Stimulated activated CD8-positive, alpha-beta memory T cell treated with anti-CD3 and anti-CD28 coated beads, Interleukin-7, amount 100 ng/mL, for 1 hour (primary cell): ENCODE data around the gene INTS14.

Source experiments
- DNase-seq, 2 donors: peaks; one replicate each; pipeline ENCODE4 v3.0.0-alpha.2; 2020; ENCODE audit warnings: low read depth in 2 of 2

The INTS14 gene

DNA sequence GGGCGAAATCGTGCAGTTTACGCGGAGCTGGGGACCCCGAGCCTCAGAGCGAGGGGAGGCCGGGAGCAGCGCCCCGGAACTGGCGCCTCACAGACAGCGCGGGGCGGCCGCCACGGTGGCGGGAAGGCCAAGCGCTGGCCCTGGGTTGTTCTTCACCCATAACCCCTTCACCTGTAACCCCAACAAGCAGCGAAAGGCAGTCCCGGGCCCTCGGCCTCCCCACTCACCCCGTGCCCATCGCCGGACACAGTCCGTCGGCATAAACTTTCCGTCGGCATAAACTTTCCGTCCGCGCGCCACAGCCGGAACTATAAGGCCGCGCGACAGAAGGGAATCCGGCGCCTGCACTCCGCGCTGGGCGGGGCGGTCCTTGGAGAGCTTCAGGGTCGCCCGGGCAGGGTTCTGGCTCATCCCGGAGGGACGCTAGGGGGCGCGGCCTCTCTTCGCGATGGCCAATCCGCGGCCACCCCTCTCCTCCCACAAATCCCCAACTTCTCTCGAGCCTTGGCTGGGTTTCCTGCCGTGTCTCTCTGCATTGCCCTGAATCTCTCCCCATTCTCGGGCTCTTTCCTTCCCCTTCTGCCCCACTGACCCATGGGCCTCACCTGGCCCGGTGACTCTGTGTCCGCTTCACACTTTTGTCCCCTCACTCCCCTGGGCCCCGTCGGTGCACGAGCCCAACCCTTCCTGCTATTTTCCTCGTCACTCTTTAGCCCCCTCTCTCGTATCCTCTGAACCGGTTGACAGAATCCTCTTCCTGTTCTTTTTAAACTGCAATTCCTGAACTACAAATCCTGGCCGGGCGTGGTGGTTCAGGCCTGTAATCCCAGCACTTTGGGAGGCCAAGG, at the start of gene INTS14:
INTS14 (minus strand) TSS at position 261 of the 848 bp plus-strand sequence. CDS start 3,751 bp downstream, outside the sequence.
- DNase-seq: peak; percentile 82 to 87

DNA sequence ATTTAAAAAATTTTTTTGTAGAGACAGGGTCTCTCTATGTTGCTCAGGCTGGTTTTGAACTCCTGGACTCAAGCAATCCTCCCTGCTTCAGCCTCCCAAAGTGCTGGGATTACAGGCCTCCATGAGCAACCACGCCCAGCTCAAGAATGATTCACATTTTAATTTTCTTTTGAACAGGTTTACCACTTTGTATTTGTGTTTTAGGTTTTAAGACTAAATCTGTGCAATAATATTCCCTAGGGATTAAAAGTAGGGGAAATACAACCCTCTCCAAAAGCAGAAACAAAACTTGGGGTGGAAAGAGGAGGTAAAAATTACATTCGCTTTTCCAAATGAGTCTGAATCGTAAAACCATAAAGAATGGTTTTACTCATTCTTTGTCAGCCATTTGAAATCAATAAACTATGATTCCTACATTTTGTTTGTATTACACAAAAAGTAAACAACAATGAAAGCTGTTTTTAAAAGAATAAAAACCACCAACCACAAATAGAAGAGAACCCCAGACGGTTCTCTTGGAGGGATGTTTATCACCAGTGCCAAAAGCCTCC, 48.6 kb upstream of the INTS14 start:
- DNase-seq: no peak

DNA sequence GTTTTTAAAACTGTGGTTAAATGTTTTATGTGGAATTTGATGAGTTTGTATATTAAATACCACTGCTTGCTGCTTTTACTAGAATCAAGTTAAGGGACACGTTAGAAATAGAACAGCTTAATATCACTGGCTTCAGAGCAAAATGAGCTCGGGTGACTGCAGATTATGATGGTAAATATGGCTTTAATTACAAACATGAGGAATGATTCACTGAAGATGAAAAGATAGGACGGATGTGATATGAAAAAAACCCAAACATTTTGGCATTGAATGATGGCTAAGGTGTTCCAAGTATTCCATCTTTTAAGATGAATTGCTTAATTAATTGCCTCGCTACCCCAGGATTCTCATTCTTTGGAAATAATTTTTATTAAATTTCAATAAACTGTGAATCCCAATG, 44.5 kb upstream of the INTS14 start:
- DNase-seq: no peak

DNA sequence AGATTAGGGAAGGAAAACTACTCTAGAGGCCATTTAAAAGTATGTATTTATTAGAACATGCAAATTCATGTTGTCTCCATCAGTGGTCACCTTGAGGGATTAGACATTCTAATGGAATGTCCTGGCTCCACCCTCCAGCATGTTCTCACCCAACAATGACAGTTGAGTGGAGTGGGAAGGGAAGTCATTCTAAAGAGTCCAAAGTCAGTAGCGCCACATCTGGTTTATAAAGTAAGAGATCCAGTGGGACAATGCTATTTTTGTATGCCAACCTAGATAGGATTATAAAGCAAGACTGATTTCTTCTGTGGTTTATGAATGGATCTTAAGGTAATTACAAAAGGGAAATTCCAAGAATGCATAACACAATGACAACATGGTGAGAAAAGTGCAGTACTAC, 44.1 kb upstream of the INTS14 start:
- no peak for DNase-seq

DNA sequence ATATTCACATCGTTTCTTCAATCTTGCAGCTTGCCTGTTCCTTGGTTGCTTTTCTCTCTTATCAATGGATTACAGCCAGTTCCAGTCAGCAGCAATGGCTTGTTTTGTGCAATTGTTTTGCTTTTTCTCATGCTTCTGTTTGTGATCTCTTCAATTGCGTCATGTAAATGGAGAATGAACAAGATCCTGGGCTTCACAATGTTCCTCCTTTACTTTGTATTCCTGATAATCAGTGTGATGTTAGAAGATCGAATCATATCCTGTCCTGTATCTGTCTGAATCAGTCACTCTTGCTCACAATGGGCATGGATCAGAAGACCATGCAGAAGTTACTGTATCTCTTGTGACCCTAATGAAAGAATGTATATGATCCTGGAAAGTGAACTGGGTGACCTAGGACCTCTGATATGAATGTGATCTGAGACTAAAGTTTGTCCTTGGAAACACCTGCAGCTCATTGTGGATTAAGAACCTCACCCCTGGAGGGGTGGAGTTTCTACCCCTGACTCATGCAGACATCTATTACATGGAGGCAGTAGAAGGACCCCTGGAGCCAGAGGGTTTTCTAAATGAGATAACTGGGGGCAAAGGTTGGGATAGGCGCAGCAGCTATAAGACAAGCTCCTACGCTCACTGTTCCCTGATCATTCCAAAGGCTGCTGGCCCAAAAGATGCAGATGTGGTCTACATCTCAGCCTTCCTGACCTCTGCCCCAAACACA, 43.0 kb upstream of the INTS14 start:
- no peak for DNase-seq

DNA sequence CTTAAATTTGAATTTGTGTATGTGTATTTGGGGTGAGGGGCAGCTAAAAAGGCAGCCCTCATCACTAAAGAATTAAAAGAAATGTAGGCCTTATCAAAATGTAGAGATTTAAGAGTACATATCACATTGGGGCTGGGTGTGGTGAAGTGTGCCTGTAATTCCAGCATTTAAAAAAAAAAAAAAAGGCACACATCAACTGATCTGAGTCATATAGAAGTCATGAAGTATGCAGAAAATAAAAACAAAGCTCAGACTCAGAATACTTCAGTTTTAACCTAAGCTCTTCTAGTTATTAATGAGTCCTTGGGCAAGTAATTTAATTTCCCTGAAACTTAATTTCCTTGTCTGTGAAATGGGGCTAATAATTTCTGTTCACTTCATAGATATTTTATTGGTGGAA, 42.4 kb upstream of the INTS14 start:
- DNase-seq: no peak

DNA sequence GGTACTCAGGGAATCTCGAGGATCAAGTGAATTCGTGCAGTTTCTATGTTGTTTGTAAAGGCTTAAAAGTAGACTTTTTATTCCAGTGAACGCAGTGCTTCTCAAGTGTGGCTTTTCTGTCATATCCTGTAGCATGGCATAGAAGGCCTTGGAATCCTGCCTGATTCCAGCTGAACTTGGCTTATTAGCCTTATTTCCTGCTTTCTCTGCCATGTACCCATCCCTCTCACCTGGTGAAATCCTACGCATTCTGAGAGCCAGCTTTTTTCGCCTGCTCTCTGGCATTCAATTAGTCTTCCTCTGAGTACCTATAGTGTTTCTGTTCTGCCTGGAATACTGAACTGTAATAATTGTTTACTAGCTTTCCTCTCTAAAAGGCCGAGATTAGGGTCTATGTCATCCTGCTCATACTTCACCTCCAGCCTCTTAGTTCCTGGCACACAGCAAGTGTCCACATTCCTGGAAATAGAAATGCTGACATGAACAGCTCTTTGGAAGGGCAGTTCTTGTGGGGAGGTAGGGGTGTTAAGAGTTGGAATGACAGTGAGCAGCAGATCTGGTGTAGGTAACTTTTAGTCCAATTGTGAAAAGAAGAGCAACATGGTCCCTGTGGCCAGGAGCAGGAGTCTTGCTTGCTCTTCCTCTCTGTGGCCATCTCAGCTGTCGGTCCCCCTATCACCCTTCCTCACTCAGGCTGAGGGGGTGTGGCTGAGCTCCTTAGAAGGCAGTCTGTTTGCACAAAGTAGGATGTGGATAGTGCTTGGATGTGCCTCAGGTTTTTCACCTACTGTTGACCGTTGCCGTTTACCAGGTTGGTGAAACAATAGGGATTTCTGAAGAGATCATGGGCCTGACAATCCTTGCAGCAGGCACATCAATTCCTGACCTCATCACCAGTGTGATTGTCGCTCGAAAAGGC, 41.2 kb upstream of the INTS14 start:
- no peak for DNase-seq

DNA sequence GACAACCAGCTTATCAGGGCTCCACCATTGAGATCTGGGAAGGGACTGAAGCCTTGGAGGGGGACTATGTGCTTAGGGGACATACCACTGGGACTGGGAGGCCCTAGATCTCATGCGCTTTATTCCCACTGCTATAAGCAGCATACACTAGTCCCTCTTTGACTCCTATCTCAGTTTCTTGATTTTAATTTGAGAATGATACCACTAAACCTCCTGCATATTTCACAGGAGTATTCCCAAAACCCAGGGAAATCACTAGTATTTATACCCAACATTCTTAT, 40.1 kb upstream of the INTS14 start:
- no peak for DNase-seq

DNA sequence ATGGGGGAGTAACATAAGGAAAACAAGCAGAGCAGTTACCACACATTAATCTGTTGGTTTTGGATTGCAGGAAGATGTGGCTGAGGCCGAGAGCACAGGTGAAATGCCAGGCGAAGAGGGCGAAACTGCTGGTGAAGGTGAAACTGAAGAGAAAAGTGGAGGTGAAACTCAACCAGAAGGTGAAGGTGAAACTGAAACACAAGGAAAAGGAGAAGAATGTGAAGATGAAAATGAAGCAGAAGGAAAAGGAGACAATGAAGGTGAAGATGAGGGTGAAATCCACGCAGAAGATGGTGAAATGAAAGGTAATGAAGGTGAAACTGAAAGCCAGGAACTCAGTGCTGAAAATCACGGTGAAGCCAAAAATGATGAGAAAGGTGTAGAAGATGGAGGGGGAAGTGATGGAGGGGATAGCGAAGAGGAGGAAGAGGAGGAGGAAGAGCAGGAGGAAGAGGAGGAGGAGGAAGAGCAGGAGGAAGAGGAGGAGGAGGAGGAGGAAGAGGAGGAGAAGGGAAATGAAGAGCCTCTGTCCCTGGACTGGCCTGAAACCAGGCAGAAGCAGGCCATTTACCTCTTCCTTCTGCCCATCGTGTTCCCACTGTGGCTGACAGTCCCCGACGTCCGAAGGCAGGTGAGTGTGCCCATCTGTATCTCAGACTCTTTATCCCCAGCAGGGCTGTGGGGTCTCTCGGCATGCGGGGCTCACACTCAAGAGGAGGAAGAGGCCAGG, 39.5 kb upstream of the INTS14 start:
- DNase-seq: no peak

DNA sequence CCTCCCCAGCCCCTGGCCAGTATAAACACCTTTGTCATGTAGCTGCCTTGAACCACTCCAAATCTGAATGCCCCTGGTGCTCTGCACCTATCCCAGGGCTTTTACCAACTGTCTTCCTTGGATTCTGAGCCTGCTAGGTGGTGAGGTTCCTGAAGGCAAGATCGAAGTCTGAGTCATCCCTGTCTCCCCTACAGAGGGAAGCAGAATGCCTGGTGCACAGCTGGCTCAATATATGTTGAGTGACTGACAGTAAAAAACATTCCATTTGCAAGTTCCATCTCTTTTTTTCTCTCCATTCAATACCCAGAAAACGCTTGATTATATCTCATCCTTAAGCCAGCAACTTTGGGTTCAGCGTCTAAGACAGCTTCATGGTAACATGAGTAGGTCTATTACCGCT, 35.6 kb upstream of the INTS14 start:
- DNase-seq: no peak

DNA sequence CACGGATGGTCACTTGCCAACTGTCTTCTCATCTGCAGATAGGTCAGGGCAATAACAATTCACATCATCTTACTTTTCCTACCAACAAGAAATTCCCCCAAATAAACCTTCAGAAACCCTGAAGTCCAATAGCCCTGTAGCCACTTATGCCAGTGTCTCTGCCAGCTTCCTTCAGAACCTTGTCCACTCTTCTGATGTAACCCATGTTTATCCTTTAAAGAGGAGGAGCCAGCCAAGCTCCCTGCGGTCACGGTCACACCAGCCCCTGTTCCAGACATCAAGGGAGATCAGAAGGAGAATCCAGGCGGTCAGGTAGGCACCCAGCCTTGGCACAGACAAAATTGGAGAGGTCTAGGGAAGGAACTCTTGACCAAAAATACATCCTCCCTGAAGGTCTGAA, 34.5 kb upstream of the INTS14 start:
- no peak for DNase-seq

DNA sequence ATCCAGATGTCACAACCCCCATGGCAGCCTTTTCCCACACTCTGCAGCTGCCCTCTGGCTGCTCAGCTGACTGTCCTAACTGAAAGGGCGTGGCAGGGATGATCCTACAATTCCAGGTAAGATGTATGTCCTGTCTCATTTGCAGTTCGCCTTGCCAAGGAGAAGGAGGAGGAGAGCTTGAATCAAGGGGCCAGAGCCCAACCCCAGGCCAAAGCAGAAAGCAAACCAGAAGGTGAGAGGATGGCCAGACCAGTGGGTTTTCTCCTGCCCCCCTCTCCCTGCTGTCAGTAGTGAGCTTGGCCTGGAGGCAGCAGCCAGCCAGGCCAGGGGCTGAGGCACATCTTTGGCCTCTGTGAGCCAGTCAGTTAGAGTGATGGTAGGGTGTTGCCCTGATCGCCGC, 33.4 kb upstream of the INTS14 start:
- DNase-seq: no peak

DNA sequence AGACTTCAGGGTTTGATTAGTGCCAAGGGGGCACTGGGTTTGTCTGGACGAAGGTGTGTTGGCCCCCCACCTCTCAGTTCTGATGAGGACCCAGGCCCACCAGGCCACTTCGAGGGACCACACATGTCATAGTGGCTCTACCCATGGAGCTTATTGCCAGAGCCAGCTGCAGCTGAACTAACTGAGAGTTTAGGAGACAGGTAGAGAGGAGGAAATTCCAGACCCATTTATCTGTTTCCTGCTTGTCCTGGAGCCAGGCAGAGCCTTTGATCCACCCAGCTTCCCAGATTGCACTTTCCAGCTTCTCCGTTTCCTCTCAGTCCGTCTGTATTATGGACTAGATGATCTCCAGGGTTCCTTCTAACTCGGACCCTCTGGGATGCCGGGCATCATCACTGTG, 31.7 kb upstream of the INTS14 start:
- DNase-seq: no peak

DNA sequence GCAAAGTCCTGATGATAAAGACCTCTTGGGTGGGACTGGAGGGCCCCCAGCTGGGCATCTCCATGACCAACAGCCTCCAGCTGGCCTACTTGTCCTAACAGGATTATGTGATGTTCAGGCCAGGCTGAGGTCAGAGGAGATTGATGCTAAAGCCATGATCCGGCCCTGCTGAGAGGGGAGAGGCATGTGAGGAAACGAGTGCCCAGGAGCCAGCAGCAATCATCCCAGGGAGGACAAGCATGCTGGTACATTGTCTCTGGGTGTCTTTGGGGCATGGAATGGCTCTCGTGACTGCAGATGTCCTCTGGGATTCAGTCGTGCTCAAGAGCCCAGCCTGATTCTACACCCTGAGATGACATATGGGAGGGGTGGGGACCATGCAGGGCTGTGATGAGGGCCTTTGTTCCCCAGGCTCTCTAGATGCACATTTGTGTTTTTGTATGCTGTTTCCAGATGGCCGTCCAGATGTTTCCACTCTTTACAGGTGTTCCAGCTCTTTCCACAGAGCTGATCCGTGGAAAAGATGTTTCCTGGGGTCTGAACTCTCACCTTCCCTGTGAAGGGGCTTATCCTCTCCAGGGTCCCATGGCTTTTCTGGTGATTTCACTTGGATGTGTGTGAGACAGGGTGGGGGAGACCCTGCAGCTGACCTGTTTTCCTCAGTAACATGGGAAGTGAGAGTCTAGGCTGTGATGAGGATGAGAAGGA, 31.0 kb upstream of the INTS14 start:
- no peak for DNase-seq

DNA sequence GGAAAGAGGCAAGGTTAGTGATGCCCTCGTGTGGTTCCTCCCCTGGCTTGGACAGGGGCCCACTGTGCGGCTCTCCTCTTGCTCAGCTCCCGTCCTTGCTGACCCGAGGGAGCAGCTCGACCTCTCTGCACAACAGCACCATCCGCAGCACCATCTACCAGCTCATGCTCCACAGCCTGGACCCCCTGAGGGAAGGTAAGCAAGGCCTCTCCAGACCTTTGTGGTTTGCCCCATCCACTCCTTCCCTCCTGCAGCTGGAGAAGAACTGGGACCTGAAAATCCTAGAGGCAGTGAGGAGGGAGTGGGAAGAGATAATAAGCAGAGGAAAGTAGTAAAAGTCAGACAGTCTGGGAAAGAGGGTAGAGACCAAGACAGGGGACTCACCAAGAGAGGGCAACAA, 28.6 kb upstream of the INTS14 start:
- DNase-seq: no peak

DNA sequence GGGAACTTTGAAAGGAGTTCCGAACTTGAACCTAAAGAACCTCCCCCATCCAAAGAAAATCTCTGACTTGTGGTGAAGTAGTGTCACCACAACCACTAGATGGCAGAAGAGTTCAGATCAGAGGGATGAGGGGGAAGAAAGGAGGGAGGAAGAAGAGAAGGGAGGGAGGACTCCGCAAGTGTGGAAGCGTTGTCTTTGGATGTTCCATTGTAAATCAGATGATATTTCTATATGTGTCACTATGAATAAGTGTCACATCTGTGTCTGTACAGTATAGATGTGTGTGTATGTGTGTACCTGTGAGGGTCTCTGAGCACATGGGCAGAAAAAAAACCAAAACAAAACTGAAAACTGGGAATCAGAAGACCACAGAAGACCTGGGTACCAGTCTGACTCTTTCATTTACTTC, 27.8 kb upstream of the INTS14 start:
- DNase-seq: no peak

DNA sequence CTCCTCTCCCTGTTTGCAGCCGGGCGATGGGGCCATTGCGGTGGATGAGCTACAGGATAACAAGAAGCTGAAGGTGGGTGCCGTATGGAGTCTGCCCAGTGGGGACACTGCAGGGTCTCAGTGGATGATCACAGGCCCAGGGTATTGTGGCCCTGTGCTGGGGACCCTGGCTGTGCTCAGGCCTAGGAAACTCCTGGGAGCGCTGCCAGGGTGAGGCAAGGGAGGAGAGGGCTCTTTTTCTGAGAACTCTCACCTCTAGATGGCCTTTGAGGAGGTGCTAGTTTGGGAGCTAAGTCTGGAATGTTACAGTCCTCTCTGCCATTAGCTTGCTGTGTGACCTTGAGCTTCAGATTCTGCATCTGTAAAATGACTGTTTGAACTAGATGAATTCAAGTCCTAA, 27.2 kb upstream of the INTS14 start:
- DNase-seq: no peak

DNA sequence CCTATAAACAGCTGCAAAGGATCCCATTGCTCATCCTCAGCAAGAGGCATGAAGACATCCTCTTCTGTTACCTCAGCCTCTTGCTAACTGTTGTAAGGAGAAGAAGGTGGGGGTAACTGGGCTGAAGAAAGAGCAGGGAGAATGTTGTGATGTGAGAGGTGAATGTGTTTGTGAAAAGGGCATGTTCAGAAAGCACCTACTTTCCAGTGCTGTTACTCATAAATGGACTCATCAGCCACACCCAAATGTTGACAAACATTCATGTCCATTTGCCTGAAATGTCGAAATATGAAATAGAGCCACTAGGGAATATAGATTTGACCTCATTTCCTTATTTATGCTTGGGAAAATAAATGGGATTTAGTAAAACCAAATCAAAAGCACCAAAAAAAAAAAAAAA, 23.4 kb upstream of the INTS14 start:
- no peak for DNase-seq

DNA sequence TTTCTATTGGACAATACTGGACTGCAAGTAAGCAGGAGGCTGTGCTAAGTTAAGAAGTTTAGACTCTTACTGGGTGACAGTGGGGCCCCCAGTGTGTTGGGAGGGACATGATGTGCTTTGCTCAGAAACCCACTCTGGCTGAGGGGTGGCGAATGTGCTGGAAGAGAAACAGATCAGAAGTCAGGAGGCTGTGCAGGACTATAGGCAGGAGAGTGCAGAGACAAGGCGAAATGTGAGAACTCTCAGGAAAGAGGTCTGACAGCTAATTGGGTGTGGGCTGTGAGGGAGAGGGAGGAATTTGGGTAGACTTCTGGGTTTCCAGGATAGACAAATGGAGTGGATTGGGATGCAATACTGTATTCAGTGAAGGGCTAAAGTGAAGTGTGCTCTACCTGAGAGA, 22.8 kb upstream of the INTS14 start:
- no peak for DNase-seq

DNA sequence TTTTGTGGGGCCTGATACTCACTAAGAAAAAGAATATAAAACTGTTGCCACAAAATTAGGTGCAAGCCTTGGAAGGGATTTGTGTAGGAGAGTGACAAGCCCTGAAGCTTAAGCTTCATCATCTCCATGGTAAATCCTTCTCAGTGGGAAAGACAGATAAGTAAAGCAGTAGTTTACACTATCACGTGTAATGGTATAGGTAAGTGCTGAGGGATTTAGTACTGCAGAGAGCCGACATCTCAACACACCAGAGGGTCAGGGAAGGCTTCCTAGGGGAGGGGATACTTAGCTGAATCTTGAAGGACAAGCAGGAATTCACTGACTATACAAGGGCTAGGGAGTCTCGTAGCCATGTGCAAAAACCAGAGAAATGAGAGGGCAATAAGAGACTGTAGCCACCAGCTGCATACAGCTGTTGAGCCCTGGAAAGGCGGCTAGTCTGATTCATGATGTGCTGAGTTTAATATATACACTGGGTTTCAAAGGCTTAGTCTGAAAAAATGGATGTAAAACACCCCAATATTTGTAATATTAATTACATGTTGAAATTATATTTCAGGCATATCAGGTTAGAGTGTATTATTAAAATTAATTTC, 21.9 kb upstream of the INTS14 start:
- no peak for DNase-seq
